HG03342 (cell line): ENCODE measurements around the gene DCTD.

ENCODE experiments used
- ATAC-seq: cut with Tn5 transposase; IDR thresholded peaks from one replicate; pipeline ENCODE4 v1.9.1; 2021; ENCODE audit warnings: mild to moderate bottlenecking, moderate library complexity; ENCODE audit not compliant: unreplicated experiment

The DCTD gene

DNA sequence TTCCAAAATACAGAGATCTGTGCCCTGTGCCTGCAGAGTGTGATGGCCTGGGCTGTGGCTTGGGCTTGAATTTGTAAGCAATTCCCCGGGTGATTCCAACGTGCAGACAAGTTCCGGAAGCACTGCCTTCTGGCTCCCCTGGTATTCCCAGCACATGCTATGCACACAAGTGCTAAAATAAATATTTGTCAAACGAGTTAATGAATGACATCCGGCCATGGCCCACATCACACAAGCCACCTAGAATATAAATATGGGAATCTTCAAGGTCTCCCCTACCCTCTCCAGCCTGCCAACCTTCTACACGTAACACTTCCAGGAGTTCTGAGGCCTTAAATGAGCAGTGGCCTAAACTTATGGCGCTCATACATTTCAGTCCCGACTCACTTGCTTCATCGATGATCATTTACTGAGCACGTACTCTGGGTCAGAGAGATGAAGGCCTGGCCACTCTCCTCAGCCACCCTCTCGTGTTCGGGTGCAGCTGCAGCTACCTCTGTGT lies 21.3 kb downstream of the DCTD start:
- ATAC-seq: no peak

DNA sequence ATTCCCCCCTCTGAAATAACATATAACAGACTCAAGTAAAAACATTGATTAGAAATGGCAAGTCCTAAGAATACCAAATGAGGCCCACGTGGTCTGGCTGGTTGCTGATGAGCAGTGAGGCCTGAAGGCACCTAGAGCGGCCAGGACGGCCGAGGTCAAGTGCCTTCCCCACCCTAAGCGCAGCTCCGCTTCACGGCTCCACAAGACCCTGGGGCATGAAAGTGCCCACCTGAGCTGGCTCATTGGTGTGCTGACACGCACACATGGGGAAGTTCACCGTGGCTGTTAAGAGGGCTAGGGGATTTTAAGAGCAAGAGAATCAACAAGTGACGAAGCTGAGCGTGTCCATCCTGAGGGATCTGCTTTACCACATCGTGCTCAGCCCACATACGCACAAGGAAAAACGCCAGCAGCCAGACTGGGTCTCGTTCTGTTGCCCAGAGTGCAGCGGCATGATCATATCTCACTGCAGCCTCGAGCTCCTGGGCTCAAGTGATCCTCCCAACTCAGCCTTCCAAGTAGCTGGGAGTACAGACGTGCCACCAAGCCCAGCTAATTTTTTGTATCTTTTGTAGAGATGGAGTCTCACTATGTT lies 22.4 kb downstream of the DCTD start:
- no peak for ATAC-seq

DNA sequence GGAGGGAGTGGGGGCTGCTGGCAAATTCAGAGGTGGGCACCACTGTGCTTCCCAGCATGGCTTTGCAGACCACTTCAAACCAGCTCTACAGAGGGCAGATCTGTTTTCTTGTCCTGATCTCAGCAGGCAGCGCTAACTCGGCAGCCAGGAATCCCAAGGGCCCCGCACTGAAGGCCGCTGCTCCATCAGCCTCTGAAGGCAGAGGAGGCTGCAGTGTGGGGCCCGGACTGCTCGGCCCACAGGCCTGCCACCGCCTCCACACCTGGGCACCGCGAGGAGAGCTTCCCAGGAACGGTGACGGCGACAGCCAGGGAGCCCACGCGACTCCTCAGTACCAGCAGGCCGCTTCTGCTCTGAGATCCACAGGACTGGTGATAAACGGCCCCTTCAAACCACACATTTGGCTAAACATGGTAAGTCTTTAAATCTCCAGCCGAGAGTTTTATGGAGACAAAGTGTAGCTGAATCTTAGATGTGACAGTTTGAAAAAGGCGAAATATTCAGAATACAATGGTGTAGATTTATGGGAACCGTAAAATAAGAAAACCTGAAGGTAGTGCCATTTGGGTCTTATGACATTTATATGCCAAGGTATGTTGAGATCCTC lies 23.6 kb downstream of the DCTD start:
- no peak for ATAC-seq

DNA sequence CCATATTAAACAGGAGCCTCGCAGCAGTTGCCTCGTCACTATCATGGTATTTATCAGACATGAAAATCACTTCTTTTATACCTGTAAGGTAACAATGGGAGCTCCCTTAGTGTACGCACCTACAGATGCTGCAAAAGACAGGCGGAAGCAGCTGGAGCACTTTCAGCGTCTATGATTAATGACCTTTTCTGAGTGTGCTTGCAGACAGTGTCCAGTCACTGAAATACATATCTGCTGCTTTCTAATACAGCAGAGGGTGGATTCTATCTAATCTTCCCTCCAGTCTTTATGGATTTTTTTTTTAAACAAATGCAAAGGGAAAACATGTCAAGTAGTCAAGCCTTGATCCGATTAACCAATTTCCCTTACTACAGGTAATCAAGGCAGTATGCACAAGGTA lies 24.1 kb downstream of the DCTD start:
- no peak for ATAC-seq

DNA sequence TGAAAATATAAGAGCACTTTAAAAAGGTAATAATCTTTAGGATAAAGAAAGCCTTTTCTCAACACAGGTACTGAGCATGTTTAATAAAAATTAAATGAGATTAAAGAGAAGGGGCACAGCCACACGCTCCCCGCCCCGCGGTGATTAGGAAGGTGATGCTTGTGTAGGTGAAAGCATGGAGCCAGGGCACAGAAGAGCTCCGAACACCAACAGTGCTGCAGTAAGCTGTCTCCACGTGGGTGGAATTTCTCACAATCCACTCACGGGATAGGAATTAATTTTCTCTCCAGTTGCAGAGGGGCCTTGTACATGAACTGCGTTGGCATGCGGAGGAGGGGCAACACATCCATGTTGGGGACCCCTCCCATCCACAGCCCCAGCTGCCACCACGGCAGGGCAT lies 27.0 kb downstream of the DCTD start:
- no peak for ATAC-seq

DNA sequence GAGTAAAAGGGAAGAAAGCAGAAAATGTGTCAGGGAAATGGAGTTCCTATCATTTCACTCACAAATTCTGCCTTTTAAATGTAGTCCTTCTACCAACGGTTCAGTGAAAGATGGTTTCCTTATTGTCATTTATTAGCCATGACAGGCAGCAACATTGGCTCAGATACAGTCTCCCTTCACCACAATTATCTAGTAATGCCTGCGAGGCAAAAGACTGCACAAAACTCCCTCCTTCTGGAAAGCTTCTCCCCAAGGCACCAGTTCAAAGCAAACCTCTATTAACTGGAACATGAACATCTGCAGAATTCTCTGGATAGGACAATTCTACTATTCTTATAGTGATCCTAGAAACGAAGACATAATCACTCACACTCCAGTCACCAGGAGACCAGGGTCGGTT lies 28.3 kb downstream of the DCTD start:
- no peak for ATAC-seq

DNA sequence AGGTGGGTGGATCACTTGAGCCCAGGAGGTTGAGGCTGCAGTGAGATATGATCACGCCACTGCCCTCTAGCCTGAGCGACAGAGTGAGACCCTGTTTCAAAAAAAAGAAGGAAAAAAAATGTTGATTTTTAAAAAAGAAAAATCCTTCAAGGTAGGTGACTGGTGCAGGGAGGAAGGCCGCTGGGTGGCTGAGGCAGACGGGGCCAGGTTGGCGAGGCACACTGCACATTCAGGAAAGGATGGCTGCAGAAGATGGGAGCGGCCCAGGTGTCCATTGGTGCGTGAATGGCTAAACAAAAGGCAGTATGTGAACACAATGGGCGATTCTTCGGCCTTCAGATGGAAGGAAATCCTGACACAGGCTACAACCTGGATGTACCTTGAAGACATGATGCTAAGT lies 30.4 kb downstream of the DCTD start:
- ATAC-seq: no peak

DNA sequence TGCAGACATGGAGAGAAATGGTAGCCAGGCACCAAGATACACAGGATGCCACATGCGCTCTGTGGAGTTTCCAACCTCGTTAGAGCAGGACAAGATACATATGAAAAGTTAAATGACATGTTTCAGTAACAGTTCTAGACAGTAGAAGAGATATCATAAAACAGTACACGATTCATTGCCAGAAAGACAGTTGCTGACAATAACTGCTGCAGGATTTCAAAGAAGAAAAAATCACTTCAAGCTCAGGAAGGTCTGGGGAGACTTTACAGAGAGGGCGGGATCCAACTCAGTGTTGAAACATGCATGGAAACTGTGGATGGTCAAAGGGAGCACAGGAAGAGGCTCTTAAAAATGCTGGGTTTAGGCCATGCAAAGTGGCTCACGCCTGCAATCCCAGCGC lies 31.0 kb downstream of the DCTD start:
- ATAC-seq: no peak

DNA sequence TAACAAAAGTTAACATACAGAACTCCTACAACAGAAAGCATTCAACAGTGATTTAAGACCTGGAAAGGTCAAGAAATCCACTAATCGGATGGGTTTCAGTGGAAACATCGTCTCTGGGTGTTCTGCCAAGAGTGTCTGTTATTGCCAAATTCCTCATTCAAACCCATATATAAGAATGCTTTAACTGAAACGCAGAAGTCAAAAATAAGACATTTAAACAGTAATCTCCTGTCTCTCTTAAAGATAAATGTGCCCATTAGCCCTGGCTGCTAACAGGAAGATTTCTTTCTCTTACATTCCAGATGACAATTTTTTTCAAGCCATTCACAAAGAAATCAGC lies 31.5 kb downstream of the DCTD start:
- ATAC-seq: no peak

DNA sequence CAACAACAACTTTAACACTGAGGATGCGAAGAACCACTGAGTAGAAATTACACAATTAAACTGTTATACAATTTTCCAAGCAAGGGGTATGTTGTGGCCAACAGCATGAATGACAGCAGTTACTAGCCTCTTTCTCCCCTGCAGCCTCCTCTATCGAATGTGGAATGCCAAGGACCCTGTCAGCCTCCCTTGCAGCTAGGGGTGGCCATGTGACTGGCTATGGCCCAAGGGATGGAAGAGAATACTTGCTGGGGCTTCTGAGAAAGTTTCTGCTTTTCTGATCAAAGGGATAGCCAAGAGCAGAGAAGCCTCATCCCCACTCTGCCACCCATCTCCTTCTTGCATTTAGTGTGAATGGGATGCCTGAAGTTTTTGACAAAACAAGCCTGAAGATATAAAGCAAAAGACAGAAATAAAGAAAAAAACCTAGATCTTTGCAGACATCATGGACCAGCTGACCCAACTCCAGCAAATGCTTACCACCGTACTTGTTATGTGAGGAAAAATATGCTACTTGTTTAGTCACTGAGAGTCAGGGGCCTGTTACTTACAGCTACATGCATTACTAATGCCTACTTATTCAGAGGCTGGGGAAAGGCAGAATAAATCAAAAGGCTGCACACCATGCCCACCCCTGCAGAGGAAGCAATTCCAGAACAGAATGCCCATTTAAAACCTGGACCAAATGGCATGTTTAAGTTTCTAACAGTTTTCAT lies 32.0 kb downstream of the DCTD start:
- no peak for ATAC-seq

DNA sequence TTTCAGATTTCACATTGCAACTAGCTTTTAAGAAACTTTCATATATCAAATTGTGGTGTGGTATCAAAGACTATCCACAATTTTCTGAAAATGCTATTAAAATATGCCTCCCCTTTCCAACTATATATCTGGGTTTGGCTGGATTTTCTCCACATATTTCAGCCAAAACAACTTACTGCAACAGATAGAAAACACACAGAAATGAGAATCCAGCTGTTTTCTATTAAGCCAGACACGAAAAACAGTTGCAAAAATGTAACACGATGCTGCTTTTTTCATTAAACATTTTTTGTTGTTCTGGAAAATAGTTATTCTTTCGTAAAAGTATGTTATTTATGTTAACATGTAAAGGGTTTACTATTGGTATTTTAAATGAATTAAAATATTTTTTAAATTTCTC lies 33.1 kb downstream of the DCTD start:
- no peak for ATAC-seq

DNA sequence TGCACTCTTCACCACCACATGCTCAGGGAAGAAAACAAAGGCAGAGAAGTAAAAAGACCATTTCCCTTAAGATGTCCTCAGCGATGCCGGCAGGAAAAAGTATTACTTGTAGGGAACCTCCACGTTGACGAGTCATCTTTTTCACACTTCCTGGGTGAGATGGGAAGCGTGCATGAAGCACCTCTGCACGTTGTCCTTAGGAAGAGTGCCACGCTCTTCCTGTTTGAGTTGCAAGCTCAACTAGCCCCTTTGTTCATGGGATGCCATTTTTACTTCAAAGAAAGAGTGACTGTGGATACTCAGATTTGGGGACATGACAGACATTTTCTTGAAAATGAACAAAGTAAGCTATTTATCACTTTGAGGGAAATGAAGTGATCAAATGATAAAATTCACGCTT lies 33.8 kb downstream of the DCTD start:
- no peak for ATAC-seq

DNA sequence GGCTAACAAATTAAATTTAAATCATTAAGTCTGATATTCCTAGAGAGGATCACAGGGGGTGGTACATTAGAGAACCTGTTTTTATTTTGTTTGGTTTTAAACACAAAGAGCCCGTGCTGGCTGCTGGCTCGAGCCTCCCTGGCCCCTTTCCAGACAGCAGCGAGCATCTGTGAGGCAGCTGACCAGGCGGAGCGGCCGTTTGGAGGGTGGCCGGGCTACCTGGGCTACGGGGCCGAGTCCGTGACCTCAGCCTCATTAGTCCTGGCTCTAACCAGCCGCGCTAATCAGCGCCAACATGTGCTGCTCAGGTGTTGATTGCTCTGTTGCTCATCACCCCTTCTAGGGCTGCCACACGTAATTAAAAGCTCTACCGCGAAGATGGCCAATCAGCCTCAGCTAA lies 35.3 kb downstream of the DCTD start:
- no peak for ATAC-seq

DNA sequence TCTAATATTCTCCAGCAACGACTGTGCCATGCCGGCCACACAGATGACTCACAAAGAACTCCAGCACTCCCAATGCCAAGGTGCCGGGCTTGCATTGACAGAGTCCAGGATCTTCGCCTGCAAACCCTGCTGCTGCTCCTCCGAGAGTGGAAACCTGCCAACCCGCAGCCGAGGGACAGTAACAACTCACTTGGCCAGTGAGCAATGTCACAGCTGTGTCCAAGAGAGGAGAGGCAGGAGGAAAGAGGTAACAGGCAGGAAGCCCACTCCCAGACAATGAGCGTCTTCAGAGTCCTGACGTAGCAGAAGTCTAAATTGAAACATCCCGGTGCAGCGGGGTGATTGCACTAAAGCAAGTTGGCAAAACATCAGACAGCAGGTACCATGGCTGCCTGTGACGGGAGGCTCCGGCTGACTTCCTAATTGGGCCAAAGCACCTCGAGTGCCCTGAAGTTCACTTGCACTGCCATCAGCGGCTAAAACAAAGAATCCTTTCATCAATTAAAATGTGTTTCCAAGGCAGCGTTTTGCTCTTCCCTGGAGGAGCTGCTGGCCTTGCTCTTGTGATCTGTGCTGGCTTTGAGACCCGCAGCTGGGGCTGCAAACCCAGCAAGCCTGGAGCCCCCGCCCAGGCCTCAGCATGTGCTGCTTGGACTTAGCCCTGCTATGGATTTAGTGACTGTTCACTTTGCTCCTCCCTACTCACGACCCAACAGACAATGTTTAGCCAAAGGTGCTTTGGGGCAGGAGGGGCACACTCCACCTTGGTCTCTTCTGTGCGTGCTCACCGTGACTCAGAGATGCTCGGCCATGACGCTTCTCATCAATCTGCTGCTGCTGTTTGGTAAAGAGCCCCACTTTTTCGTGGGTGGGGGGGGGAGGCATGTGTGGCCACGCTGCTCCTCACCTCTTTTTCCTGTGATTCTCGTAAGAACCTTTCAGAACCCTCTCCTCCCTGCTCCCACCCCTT lies 36.5 kb downstream of the DCTD start:
- no peak for ATAC-seq

DNA sequence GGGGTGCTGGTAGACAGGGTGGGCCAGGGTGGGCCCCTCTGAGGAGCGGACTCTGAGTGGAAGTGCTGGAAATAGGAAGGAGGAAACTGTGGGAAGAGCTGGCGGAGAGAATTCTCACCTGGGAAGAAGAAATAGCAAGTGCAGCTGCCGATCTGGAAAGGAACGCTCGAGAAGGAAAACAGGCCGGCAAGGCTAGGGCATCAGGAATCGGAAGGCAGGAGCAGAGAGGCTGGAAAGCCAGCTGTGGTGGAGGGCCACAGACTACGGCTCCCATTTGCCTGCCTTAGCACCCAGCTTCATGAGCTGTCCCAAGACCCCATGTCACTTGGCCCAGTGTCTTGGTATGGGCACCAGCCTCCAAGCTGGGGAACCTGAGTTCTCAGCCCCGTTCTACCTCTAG lies 37.3 kb downstream of the DCTD start:
- ATAC-seq: no peak

DNA sequence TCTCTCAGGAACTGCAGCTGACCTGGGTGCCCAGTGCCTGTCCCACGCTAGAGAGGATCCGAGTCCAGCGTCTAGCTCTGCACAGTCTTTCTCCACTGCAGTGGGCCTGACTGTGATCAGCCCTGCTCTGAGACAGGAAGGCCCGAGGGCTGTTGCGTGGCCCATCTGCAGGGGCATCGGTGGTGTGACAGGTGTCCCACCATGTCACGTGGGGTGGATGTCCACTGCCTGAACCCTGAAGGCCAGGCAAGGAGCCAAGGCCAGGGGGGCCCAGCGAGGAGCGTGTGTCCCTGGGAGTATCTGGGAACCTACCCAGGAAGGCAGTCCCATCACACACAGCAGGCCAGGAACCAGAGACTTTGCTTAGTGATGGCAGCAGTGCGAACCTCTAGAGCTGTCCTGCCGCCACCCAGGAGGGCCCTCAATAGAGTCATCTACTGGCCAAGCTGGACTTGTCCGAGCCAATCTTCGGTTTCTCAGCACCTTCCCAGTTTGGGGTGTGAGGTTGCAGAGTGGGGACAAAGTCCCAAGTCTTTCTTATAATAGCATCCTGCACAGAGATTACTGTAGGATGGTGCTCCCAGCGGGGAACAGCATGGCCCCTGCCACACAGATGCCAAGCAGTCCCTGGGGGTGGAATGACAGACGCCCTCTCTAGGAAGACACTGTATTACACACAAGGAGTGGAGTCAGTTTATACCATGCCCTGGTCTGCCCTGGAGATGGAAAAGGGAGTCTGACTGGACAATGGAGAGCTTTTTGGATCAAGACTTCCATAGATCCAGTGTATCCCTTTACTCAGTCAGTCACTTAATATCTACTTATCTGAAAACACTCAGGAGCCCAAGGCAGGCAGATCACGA lies 38.3 kb downstream of the DCTD start:
- no peak for ATAC-seq

DNA sequence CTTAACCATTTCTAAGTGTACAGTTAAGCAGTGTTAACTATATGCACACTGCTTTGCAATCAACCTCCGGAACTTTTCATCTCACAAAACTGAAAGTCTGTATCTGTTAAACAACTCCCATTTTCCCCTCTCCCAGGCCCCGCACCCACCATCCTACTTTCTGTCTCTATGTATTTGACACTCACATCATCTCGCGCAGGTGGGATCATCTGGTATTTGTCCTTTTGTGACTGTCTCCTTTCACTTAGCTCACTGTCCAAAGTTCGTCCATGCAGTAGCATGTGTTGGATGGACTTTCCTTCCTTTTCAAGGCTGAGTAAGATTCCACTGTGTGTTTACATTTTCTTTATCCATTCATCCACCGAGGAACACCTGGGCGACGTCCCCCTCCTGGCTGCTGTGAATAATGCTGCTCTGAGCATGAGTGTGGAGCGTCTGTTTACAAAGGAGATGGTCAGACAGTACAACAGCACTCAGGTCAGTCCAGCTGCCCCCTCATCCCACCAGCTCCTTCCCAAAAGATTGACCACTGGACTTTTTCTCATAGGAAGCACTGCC lies 39.8 kb downstream of the DCTD start:
- ATAC-seq: no peak

DNA sequence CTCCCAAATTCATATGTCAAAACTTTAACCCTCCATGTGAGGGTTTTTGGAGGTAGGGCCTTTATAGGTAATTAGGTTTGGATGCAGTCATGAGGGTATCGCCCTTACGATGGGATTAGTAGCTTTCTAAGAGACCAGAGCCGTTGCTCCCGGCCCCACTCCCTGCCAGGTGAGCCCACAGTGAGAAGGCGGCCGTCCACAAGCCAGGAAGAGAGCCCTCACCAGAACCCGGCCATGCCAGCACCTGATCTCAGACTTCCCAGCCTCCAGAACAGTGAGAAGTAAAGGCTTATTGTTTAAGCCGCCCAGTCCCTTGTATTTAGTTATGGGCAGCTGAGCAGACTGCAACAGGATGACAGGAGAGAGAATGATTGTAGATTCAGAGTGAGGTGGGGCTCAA lies 40.8 kb downstream of the DCTD start:
- ATAC-seq: no peak

DNA sequence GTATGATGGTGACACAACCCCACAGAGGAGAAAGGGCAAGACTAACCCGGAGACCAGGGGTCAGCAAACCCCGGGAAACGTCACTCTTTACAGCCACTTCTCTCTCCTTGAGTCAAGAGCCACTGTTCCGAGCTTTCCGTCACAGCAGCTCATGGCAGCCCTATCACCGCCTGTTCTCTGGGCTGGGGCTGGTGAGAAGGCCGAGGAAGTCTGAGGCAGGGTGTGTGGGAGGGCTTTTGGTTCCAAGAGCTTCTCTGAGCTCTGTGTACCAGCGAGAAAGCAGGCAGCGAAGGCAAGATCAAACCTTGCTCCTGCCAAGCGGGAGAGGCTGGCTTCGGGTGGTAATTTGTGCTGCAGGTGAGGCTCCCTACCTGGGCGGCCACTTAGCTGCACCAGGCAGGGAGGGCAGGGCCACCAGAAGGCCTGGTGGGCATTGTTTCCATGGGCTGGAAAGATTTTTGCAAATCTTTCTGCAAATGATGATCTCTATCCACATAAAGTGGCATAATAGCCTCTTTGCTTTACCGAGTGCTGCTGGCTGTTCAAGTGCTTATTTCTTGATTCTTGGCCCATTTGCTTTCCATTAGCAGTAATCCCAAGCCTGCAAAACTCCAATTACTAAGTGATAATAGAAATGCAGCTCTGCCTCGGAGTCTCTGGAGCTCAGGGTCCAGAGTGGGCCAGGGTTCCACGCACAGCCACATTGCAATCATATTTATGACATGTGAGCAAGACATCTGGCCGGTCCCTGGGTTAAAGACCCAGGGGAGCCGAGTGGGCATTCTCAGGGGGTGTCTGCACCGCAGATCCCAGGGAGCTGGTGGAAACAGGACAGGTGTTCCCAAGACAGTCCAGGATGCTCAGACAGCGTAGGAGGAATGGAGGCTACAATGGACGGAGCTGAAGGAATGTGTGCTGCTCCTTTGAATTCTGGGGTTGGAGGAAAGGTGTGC lies 41.5 kb downstream of the DCTD start:
- no peak for ATAC-seq
